ENCODE results near the gene CD163L1. TPM values are rescaled to one million over a fixed set of nuclear protein-coding genes. Genes with fewer than 3 reads are reported as not detected.

Gene CD163L1
- total and polyA plus RNA-seq, 9 donors = 0.32 to 4.4 (median 0.71) TPM

- no peak for TF ChIP-seq POLR2A (IDR thresholded peaks at IDR 0.05)
- no peak for TF ChIP-seq CTCF (IDR thresholded peaks at IDR 0.05)
- TF ChIP-seq EP300 (IDR thresholded peaks at IDR 0.05) = no peak
- no peak for DNase-seq
- 83 to 91% (median 84%) methylated on average over 1 of the region's 1 CpG for WGBS, 3 donors
- no peaks in the 10 kb centered on the region for H3K36me3 ChIP-seq
- intact Hi-C loops (cut with DNase I) = no loop called here
- H3K4me3 ChIP-seq = no peak overlapping the region
- H3K9me3 ChIP-seq = no peaks in the 10 kb centered on the region
- H3K27ac ChIP-seq = no peak overlapping the region
- H3K27me3 ChIP-seq = no peaks in the 10 kb centered on the region
- no peaks in the 10 kb centered on the region for H3K4me1 ChIP-seq (ENCODE audit: insufficient read depth)
Observed at GRCh38 chr12:7399089-7399488, 44.9 kb downstream of the CD163L1 start.

GRCh38 chr12:7396418-7396817 lies 47.5 kb downstream of the CD163L1 start:
- no peaks in the 10 kb centered on the region for H3K36me3 ChIP-seq
- no peaks in the 10 kb centered on the region for H3K4me1 ChIP-seq (ENCODE audit: insufficient read depth)
- intact Hi-C loops (cut with DNase I) = no loop called here
- 73 to 86% (median 79%) methylated on average over 3 of the region's 3 CpGs for WGBS, 3 donors
- no peak for TF ChIP-seq CTCF (IDR thresholded peaks at IDR 0.05)
- no peak for TF ChIP-seq EP300 (IDR thresholded peaks at IDR 0.05)
- TF ChIP-seq POLR2A (IDR thresholded peaks at IDR 0.05) = no peak
- H3K4me3 ChIP-seq = no peak overlapping the region
- DNase-seq = no peak
- H3K9me3 ChIP-seq = no peaks in the 10 kb centered on the region
- H3K27ac ChIP-seq = no peak overlapping the region
- no peaks in the 10 kb centered on the region for H3K27me3 ChIP-seq

DNA sequence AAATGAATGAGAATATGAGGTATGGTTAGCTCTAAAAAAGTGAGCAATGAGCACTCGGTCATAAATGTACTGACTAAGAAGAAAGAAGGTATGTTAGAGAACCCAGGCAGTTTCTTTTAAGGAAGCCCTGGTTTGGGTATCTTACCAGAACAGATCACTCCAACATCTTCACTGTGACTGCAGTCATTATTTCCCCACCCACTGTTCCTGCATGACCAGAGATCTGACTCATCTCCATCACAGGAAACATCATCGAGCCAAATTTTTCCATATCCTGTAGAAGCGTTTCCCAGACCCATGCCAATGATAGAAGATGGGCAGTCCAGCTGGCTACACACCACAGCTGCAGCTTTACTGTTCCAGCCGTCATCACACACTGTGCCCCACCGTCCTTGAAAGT lies 48.0 kb downstream of the CD163L1 start:
- Histone ChIP-seq H3K9me3 (no peaks in the 10 kb centered on the region), H3K36me3 (no peaks in the 10 kb centered on the region), H3K4me1 (ENCODE audit: insufficient read depth) (no peaks in the 10 kb centered on the region), H3K27me3 (no peaks in the 10 kb centered on the region), H3K4me3 (no peak overlapping the region), H3K27ac (no peak overlapping the region)
- no peak for TF ChIP-seq CTCF (IDR thresholded peaks at IDR 0.05)
- no peak for TF ChIP-seq EP300 (IDR thresholded peaks at IDR 0.05)
- no peak for TF ChIP-seq POLR2A (IDR thresholded peaks at IDR 0.05)
- WGBS, 3 donors = 82 to 89% (median 86%) methylated on average over 5 of the region's 5 CpGs
- no peak for DNase-seq
- intact Hi-C loops (cut with DNase I) = no loop called here

DNA sequence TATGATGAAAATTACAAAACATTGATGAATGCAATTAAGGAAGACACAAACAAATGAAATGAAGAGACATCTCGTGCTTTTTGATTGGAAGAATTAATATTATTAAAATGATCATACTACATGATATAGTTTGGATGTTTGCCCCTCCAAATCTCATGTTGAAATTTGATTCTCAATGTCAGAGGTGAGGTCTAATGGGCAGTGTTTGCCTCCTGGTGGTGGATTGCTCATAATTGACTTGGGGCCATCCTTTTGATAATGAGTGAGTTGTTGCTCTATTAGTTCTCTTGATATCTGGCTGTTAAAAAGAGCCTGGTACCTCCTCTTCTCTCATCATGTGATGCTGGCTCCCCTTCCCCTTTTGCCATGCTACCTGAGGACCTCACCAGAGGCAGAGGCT lies 56.7 kb downstream of the CD163L1 start:
- 58 to 68% (median 67%) methylated on average over 1 of the region's 1 CpG for WGBS, 3 donors
- intact Hi-C loops (cut with DNase I) = no loop called here
- Histone ChIP-seq H3K4me3 (no peak overlapping the region), H3K27me3 (no peaks in the 10 kb centered on the region), H3K9me3 (no peaks in the 10 kb centered on the region), H3K27ac (no peak overlapping the region), H3K4me1 (ENCODE audit: insufficient read depth) (no peaks in the 10 kb centered on the region), H3K36me3 (no peaks in the 10 kb centered on the region)
- no peak for DNase-seq
- TF ChIP-seq EP300 (IDR thresholded peaks at IDR 0.05) (no peak), CTCF (IDR thresholded peaks at IDR 0.05) (no peak), POLR2A (IDR thresholded peaks at IDR 0.05) (no peak)

- TF ChIP-seq POLR2A (IDR thresholded peaks at IDR 0.05) (no peak), CTCF (IDR thresholded peaks at IDR 0.05) (no peak), EP300 (IDR thresholded peaks at IDR 0.05) (no peak)
- 98 to 100% (median 100%) methylated on average over 1 of the region's 1 CpG for WGBS, 3 donors
- Histone ChIP-seq H3K4me1 (ENCODE audit: insufficient read depth) (no peaks in the 10 kb centered on the region), H3K27ac (no peak overlapping the region), H3K9me3 (no peaks in the 10 kb centered on the region), H3K4me3 (no peak overlapping the region), H3K36me3 (no peaks in the 10 kb centered on the region), H3K27me3 (no peaks in the 10 kb centered on the region)
- DNase-seq = no peak
- intact Hi-C loops (cut with DNase I) = no loop called here
Observed at GRCh38 chr12:7383157-7383556, 60.8 kb downstream of the CD163L1 start.
